ENCODE measurements around the gene ZFAND2A.

ZFAND2A gene

DNA sequence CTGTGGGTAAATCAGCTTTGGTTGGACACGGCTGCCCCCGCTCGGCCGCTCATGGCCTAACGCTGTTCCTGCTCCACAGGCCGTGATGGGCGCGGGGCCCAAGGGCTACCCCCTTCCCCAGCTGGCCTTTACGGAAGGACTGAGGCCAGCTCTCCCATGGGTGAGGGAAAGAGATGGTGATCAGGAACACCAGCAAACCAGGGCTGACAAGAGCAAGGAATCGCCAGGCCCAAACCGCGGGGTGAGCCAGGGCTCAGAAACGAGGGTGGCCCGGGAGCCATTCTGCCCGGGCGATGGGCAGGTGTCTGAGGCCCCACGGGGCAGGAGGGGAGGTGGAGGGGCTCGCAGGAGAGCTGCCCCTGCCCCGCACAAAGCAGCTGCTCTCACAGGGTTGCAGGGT lies 45.5 kb downstream of the ZFAND2A start:
- FAIRE-seq = no peak

DNA sequence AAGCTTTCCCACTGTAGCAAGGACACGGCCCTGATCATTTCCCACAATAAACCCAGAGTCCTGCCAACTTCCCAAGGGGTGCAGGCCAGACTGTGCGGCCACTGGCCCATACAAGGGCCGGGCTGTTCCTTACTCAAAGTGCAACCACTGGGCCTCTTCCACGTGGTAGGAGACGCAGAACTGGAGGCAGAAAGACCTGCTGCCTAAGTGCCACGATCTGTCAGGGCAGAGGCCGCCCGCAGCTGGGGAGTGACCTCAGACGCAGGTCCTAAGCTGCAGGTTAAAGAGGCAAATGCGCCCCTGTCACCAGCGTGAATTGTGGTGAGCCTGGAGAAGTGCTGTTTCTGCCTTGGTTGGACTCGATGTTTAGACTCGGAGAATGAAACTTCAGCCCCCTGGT lies 45.9 kb downstream of the ZFAND2A start:
- TF ChIP-seq POLR2A (IDR thresholded peaks at IDR 0.05; ENCODE audit: low read depth, low read length) = no peak

More for the DNA sequence above, 45.5 kb downstream of the ZFAND2A start:
- no peak for DNase-seq (ENCODE audit: insufficient read length, low spot score)
- TF ChIP-seq POLR2A (IDR thresholded peaks at IDR 0.05; ENCODE audit: low read depth, low read length) = no peak

DNA sequence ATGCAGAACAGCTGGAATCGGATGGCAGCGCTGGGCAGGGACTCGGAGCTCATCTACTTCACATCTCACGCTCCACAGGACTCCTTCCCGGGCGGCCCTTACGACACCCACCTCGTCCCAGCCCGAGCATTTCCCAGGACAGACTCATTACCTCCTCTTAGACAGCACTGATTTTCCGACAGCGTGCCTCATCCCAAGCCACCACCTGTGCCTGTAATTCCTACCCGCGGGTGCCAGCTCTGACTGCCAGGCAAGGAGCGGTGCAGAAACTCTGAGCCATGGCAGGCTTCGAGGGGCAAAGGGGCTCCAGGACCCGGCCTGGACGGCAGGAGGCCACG lies 46.5 kb downstream of the ZFAND2A start:
- FAIRE-seq (no peak), DNase-seq (ENCODE audit: insufficient read length, low spot score) (no peak)
- no peak for TF ChIP-seq POLR2A (IDR thresholded peaks at IDR 0.05; ENCODE audit: low read depth, low read length)

More for the DNA sequence above, 45.9 kb downstream of the ZFAND2A start:
- DNase-seq (ENCODE audit: insufficient read length, low spot score) (no peak), FAIRE-seq (no peak)

DNA sequence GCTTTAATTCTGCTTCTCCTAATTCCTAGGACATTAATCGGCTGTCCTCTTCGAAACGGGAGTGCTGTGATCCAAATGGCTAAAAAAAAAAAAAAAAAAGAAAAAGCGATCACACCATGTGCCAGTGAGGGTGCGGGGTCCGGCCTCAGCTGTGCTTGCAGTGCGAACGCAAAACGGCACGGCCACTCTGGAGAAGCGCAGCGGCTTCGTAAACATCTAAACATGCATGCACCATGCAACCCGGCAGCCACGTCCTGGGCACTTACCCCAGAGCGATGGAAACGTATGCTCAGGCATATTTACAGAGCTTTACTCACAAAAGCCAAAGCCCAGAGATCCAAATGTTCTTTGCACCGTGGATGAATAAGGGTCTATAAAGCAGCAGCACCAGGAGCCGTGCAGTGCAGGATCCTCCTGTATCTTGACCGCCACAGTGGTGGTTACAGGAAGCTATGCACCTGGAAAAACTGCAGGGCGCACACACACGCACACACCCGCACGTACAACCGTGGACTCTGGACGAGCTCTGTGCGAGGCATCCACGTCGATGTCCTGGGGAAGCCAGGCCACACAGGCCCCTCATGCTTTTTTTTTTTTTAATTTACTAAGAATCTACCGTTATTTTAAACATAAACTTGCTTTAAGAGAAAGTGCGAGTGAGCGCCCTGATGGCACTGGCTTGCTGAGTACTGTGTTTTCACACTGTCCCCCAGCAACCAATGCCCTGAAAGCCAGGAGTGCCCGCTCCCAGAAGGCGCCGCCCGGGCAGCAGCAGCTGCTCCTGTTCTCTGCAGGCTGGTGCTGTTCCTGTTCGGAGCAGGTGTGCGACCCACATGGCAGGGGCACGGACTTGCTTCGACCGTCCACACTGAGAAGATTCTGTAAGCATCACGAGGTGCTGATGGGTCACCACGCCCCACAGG lies 47.1 kb downstream of the ZFAND2A start:
- no peak for FAIRE-seq
- DNase-seq (ENCODE audit: insufficient read length, low spot score) = no peak
- no peak for TF ChIP-seq POLR2A (IDR thresholded peaks at IDR 0.05; ENCODE audit: low read depth, low read length)

DNA sequence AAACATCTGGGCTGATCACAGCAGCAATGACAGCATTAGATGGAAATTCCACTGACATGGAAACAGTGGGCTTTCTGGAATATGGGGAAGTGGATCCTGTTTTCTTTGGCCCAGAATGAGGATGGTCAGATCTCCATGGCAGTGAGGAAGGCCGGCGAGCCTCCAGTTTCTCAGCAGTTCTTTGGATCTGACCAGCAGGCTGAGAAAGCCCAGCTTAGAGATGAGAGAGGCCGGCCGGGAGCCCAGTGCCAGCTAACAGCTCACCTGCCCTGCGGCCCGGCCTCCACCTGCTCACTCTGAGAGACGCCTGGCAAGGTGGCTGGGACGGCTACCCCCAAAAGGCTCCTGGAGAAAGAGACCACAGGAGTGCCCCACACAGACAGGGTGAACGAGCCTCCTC lies 47.9 kb downstream of the ZFAND2A start:
- no peak for DNase-seq (ENCODE audit: insufficient read length, low spot score)
- TF ChIP-seq POLR2A (IDR thresholded peaks at IDR 0.05; ENCODE audit: low read depth, low read length) = no peak
- FAIRE-seq = no peak

DNA sequence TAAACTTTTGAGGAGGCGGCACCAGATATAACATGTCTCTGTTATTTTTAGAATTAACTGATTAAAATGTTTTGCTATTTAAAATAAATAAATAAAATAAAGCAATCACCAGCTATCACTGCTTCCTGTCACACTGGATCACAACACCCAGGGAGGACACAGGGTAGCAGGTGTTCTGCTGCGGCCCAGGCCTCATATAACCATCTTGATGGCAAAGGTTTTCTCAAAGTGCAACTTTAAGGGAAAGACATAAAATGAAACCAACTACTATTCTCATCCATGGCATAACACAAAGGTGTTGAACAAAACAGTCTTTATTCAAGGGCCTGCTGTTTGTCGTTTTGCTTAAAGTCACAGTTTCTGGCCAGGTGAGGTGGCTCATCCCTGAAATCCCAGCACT lies 48.8 kb downstream of the ZFAND2A start:
- DNase-seq (ENCODE audit: insufficient read length, low spot score) (no peak), FAIRE-seq (no peak)

DNA sequence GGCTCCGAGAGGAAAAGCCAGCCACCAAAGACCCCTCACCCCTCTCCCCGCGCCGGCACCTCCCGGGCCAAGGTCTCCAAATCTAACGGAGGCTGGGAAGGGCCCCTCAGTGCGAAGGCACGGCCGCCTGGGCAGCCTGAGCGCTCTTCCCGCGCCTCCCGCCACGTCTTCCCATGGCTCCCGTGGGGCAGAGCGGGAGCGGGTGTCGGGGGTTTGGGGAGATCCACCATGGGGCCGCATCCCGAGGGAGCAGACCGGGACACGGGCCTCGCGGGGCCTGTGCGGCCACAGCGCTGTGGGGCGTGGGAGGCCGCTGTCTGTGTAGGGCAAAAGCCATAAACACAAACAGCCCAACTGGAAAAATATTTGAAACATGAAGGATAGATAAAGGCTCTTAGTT lies 49.6 kb downstream of the ZFAND2A start:
- FAIRE-seq = no peak
- DNase-seq (ENCODE audit: insufficient read length, low spot score) = no peak
- no peak for TF ChIP-seq POLR2A (IDR thresholded peaks at IDR 0.05; ENCODE audit: low read depth, low read length)

More for the DNA sequence above, 48.8 kb downstream of the ZFAND2A start:
- TF ChIP-seq POLR2A (IDR thresholded peaks at IDR 0.05; ENCODE audit: low read depth, low read length) = no peak

DNA sequence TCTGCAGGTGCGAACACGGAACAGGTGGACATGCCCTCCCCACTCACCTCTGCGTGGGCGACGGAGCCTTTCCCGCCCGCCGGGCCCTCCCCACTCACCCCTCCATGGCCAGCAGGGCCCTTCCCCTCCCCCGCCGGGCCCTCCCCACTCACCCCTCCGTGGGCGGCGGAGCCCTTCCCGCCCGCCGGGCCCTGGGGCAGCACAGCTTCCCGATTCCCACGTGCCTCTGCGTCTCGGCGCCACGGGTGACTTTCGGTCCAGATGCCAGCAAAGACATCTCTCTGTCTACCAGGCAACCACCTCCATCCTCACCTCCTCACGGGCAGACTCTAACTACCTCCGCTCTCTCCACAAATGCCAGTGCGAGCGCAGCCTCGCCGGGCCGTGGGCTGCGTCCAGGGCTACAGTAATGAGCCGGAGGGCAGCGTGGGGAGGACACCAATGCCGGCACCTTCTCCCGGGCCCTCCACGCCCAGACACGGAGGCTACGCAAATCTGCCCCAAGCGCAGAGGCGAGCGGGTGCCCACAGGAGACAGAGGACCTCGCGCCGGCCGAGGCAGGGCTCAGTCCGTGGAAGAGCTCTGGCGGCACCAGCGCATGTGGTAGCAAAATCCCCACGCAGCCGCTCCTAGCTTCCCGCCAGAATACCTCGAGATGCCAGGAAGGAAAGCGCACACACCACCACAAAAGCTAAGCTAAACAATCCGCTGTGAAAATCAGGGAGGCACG lies 50.2 kb downstream of the ZFAND2A start:
- FAIRE-seq = no peak
- TF ChIP-seq POLR2A (IDR thresholded peaks at IDR 0.05; ENCODE audit: low read depth, low read length) = no peak
- no peak for DNase-seq (ENCODE audit: insufficient read length, low spot score)

DNA sequence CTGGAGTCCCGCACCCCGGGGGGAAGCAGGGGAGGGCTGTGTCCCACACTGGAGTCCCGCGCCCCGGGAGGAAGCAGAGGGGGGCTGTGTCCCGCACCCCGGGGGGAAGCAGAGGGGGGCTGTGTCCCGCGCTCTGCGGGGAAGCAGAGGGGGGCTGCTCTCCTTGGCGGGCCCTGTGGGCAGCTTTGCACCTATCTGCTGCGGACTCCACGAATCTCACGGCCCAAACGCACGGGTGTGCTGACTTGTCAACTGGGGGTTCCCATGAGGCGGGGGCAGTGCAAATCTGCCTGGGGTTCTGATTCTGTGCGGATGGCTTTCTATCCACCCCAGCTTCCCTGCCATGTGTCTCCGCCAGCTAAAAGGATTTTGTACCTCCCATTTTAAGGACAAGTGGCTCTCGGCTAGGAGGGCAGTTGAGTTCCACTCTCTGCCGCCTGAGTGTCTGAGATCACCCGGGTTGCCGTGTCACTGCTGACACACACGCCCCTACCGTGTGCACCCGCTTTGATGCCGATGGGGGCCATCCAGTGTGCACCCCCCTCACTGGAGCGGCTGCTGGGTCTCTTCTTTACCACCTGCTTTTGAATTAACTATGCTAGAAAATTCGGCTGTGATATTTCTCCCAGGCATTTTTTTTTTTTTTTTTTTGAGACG lies 51.6 kb downstream of the ZFAND2A start:
- FAIRE-seq (no peak), DNase-seq (ENCODE audit: insufficient read length, low spot score) (no peak)
- TF ChIP-seq POLR2A (IDR thresholded peaks at IDR 0.05; ENCODE audit: low read depth, low read length) = no peak

DNA sequence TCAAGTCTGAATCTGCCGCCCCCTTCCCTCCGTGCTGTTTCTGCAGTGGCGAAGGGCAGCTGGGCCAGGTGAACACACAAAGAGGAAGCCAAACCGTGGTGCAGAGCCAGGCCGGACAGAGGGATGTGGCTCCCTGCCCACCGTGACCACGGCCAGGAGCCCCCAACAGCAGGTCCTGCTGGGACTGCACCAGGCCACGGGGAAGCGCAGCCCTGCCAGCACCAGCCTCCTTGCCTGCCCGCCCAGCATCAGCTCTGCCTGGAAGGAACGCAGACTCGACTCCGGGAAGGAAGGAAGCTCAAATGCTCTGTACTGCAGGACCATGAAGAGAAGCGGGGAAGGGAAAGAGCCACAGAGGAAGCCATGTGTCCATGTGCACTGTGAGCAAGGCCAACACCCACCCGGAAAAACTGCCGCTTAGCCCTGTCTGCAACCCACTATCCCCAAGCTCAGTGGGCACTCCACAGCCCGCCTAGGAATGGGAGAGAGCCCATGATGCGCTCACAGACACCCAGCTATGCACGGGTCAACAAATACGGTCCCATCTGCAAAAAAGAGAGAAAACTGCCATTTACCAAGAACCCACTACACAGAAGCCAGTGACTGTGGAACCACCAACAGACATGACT lies 53.1 kb downstream of the ZFAND2A start:
- DNase-seq (ENCODE audit: insufficient read length, low spot score) = no peak
- no peak for FAIRE-seq
- TF ChIP-seq POLR2A (IDR thresholded peaks at IDR 0.05; ENCODE audit: low read depth, low read length) = no peak

DNA sequence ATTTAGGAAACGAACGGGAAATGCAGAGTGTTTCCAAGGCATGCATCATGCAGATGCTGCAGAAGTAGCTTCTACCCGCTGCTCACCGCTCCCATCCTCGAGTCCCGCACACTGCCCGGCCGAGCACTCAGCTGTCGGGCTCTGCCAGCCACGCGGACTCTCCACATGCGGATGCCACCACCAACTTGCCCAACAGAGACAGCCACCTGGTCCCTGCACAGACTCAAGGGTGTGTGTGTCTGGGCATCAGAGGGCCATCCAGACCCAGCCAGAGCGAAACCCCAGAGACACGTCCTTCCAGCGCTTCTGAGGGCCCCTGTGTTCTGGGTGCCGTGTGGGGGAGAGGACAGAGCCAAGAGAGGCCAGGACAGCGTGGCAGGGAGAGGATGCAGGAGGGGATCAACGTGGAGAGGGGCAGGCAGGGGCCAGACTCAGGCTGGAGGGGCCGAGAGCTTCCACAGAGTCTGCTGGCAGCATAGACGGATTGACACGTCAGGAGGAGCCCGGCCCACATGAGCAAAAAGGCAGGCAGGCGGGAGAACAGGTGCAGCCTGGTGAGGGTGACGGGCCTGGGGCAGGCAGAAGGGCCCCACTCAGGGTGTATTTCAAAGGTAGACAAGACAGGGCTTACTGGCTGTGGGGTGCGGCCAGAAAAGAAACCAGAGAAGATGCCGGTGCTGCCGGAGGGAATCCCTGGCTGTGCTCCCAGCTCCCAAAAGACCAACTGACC lies 53.8 kb downstream of the ZFAND2A start:
- FAIRE-seq (no peak), DNase-seq (ENCODE audit: insufficient read length, low spot score) (no peak)
- TF ChIP-seq POLR2A (IDR thresholded peaks at IDR 0.05; ENCODE audit: low read depth, low read length) = no peak

DNA sequence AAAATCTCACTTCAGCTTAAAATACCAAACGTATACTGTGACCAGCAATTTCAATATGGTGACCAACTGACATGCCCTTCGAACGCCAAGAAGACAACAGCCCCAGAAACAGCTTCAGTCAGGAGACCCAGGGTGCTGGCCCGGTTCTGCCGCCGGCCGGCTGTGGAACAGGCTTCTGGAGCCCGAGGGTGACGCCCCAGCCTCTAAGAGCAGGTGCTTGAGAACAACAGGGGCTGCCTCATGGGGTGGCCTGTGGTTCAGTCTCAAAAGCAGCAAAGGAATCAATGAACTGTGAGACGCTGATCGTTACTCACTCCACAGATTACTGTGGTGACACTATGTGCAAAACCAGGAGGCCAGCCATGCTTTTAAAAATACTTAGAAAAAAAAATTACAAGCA lies 54.8 kb downstream of the ZFAND2A start:
- DNase-seq (ENCODE audit: insufficient read length, low spot score) = no peak
- no peak for TF ChIP-seq POLR2A (IDR thresholded peaks at IDR 0.05; ENCODE audit: low read depth, low read length)
- FAIRE-seq = no peak

DNA sequence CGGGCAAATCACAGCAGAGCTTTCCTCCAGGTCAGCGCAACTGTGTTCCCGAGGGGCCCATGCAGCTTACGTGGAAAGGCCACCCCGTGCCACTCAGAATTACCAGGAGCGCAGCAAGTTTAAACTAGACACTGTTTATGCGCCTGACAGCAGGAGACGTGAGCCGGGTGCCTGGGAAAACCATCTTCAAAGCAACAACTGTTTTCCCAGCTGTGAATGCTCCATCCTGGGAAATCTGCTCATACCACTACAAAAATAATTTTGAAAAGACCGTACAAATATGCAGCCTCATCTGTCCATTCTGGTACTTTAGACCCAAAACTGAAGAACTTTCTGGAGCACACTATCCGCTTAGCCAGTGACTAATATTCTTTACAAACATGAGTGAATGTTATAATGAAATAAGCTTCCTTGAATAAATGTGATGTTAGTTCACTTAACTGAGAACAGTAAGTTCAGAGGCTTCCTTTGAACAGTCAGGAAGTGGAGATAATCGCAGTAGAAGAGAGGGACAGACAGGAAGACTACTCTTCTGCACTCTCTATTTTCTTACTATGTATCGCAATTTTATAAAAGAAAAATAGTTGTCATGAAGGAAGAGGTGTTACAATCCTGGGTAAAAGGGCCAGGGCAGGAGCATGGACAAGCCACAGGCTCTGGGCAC lies 55.3 kb downstream of the ZFAND2A start:
- DNase-seq (ENCODE audit: insufficient read length, low spot score) (no peak), FAIRE-seq (no peak)
- TF ChIP-seq POLR2A (IDR thresholded peaks at IDR 0.05; ENCODE audit: low read depth, low read length) = no peak

Measured in H54 (cell line).